Prostate gland (tissue), 2 donors: ENCODE measurements around the gene NAA80. TPM values are rescaled to one million over a fixed set of nuclear protein-coding genes. Genes with fewer than 3 reads are reported as not detected.

ENCODE experiments used
- DNase-seq: peaks from one replicate; pipeline ENCODE4 v3.0.0-alpha.2; 2019; ENCODE audit warnings: low spot score
- H3K27ac ChIP-seq, 2 donors: fragments of 200-600 bp; sonication (generic); 2 replicates each; pipeline ENCODE4 v1.5.1; 2017 to 2019
- H3K27me3 ChIP-seq: fragments of 200-600 bp; sonication (generic); replicated peaks from 2 replicates; pipeline ENCODE4 v1.5.1; 2019; ENCODE audit not compliant: insufficient read depth
- H3K36me3 ChIP-seq, 2 donors: fragments of 200-600 bp; sonication (generic); 1 replicate in 1 of 2; 2 replicates in 1 of 2; pipeline versions ENCODE4 v1.5.1 to v1.8.1; 2017 to 2019
- H3K4me1 ChIP-seq: fragments of 200-600 bp; sonication (generic); replicated peaks from 2 replicates; pipeline ENCODE4 v1.5.1; 2019
- H3K4me3 ChIP-seq, 2 donors: fragments of 200-600 bp; sonication (generic); 2 replicates each; pipeline ENCODE4 v1.5.1; 2017 to 2019
- H3K9me3 ChIP-seq: fragments of 200-600 bp; sonication (generic); 2 replicates; pipeline ENCODE4 v1.5.1; 2017
- CTCF ChIP-seq, 4 experiments: fragments of 200-600 bp in 2 of 4; fragments of 450-650 bp in 2 of 4; sonication (generic) in 2 of 4; IDR thresholded peaks; 1 replicate in 3 of 4; 2 replicates in 1 of 4; pipeline ENCODE4 v1.5.1; 2016 to 2019; ENCODE audit warnings: antibody characterized with exemption in 4 of 4, mild to moderate bottlenecking in 2 of 4, moderate library complexity in 2 of 4
- POLR2A ChIP-seq: fragments of 450-650 bp; IDR thresholded peaks from one replicate; pipeline ENCODE4 v1.6.1; 2016; ENCODE audit warnings: antibody characterized with exemption, mild to moderate bottlenecking
- POLR2AphosphoS5 ChIP-seq: sonication (generic); formaldehyde crosslinking; IDR thresholded peaks from one replicate; pipeline ENCODE4 v1.6.1; 2017; ENCODE audit warnings: antibody characterized with exemption
- WGBS: methylation state at CpG from one replicate; pipeline ENCODE4 v1.1.5; 2018; 5-methylcytosine and 5-hydroxymethylcytosine counted together
- intact Hi-C: fragments of 100-400 bp; cut with DNase I; formaldehyde crosslinking; loops from one replicate; pipeline ENCODE4 v1.14.2; 2022
- total RNA-seq, 2 donors: library from RNA; depleted of rRNA; stranded (reverse); fragments of >200 nt; gene quantifications; one replicate each; pipeline ENCODE4 v1.1.0, GENCODE V29; 2016

The NAA80 gene
- total RNA-seq, 2 donors from 2014 or later: 15.8 to 28.0 TPM

- TF ChIP-seq POLR2A (peak; percentile 69), CTCF (IDR thresholded peaks at IDR 0.05) (peak in 2 of 4 experiments; percentile 9 to 33), POLR2AphosphoS5 (peak; percentile 99)
- H3K27ac ChIP-seq: peak within 1 kb of the TSS; percentile 86 to 88
- under 1% methylated on average over 67 of the region's 67 CpGs for WGBS
- peak within 1 kb of the TSS; percentile 88 to 92 for H3K4me3 ChIP-seq
- H3K36me3 ChIP-seq: peaks cover 10 to 22% of the 10 kb centered on the region in 2 donors
- peaks cover 5% of the 10 kb centered on the region for H3K4me1 ChIP-seq
- peak; percentile 98 for DNase-seq
- H3K27me3 ChIP-seq: no peaks in the 10 kb centered on the region
- H3K9me3 ChIP-seq: no peaks in the 10 kb centered on the region
- intact Hi-C loops: no loop called here
Measured at GRCh38 chr3:50292159-50293078, 6.8 kb downstream of the NAA80 start, which contains the start of gene IFRD2. TSS of gene IFRD2 (minus strand) at chr3:50292429. CDS start at chr3:50292274, 155 bp downstream.

GRCh38 chr3:50290161-50290641 is 9.0 kb downstream of the NAA80 start:
- TF ChIP-seq POLR2AphosphoS5: no peak
- TF ChIP-seq CTCF (IDR thresholded peaks at IDR 0.05): no peak
- TF ChIP-seq POLR2A: no peak
- no peak for DNase-seq
- Histone ChIP-seq H3K4me3 (no peak overlapping the region), H3K27ac (no peak overlapping the region), H3K27me3 (no peaks in the 10 kb centered on the region), H3K4me1 (peaks cover 5% of the 10 kb centered on the region), H3K36me3 (peaks cover 11 to 22% of the 10 kb centered on the region in 2 donors), H3K9me3 (no peaks in the 10 kb centered on the region)
- 88% methylated on average over 16 of the region's 16 CpGs for WGBS
- intact Hi-C loops: no loop called here

- no peaks in the 10 kb centered on the region for H3K9me3 ChIP-seq
- H3K27ac ChIP-seq: no peak overlapping the region
- no peak for DNase-seq
- WGBS: 91% methylated on average over 6 of the region's 6 CpGs
- peaks cover 11 to 22% of the 10 kb centered on the region in 2 donors for H3K36me3 ChIP-seq
- intact Hi-C loops: loop anchor here (10.0 kb wide), 1 partner anchor 1154 kb away; the partner anchor contains the start of gene LAMB2
- H3K27me3 ChIP-seq: no peaks in the 10 kb centered on the region
- TF ChIP-seq CTCF (IDR thresholded peaks at IDR 0.05) (no peak), POLR2AphosphoS5 (no peak), POLR2A (no peak)
- peaks cover 5% of the 10 kb centered on the region for H3K4me1 ChIP-seq
- H3K4me3 ChIP-seq: no peak overlapping the region
Measured at GRCh38 chr3:50289130-50289529, 10.1 kb downstream of the NAA80 start.

GRCh38 chr3:50288387-50289007 is 10.7 kb downstream of the NAA80 start:
- no peaks in the 10 kb centered on the region for H3K9me3 ChIP-seq
- TF ChIP-seq CTCF (IDR thresholded peaks at IDR 0.05) (no peak), POLR2A (no peak), POLR2AphosphoS5 (no peak)
- 96% methylated on average over 23 of the region's 23 CpGs for WGBS
- intact Hi-C loops: loop anchor here (10.0 kb wide), 1 partner anchor 1154 kb away; the partner anchor contains the start of gene LAMB2
- no peak overlapping the region for H3K27ac ChIP-seq
- DNase-seq: no peak
- H3K4me3 ChIP-seq: no peak overlapping the region
- H3K27me3 ChIP-seq: no peaks in the 10 kb centered on the region
- peaks cover 11 to 22% of the 10 kb centered on the region in 2 donors for H3K36me3 ChIP-seq
- peaks cover 5% of the 10 kb centered on the region for H3K4me1 ChIP-seq
